Measurements from ENCODE around the gene FSD1.

DNA sequence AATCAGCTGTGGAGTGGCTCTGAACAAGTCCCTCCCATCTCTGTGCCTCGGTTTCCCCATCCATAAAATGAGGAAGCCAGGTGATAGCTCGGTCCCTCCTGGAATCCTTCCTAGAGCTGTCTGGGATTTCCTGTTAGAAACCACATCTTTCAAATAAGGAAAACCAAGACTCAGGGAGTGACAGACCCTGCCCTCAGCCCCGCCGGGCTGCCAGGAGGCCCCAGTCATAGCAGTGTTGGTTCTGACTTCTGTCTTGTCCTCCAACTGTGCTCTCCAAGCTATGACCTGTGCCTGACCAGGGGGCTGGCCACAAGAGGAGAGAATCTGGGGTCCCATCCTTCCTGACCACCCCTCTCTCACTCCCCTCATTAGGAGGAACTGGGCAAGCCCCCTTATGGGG lies 26.4 kb upstream of the FSD1 start:
- no peak for TF ChIP-seq ZNF263 (CRISPR knock-in tag; IDR thresholded peaks at IDR 0.05; ENCODE audit: borderline replicate concordance)
- TF ChIP-seq HIVEP1 (CRISPR knock-in tag; IDR thresholded peaks at IDR 0.05) = no peak
- TF ChIP-seq HNRNPH1 (optimal IDR thresholded peaks at IDR 0.05; ENCODE audit: low read depth, low read length) = no peak
- TF ChIP-seq, protein P1, sequence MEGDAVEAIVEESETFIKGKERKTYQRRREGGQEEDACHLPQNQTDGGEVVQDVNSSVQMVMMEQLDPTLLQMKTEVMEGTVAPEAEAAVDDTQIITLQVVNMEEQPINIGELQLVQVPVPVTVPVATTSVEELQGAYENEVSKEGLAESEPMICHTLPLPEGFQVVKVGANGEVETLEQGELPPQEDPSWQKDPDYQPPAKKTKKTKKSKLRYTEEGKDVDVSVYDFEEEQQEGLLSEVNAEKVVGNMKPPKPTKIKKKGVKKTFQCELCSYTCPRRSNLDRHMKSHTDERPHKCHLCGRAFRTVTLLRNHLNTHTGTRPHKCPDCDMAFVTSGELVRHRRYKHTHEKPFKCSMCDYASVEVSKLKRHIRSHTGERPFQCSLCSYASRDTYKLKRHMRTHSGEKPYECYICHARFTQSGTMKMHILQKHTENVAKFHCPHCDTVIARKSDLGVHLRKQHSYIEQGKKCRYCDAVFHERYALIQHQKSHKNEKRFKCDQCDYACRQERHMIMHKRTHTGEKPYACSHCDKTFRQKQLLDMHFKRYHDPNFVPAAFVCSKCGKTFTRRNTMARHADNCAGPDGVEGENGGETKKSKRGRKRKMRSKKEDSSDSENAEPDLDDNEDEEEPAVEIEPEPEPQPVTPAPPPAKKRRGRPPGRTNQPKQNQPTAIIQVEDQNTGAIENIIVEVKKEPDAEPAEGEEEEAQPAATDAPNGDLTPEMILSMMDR (IDR thresholded peaks at IDR 0.05 in 2 of 3, conservative IDR thresholded peaks at IDR 0.05 in 1 of 3; ENCODE audit: insufficient read depth in 2 of 3, low read depth in 1 of 3, low read length in 3 of 3) = no peak
- no peak for TF ChIP-seq MXI1 (IDR thresholded peaks at IDR 0.05; ENCODE audit: low read depth, low read length)
- no peak for TF ChIP-seq POLR2A (conservative IDR thresholded peaks at IDR 0.05)
- no peak for TF ChIP-seq FOXK1 (CRISPR knock-in tag; IDR thresholded peaks at IDR 0.05; ENCODE audit: borderline replicate concordance)
